Upper lobe of right lung (tissue), 1 donor: Measurements from ENCODE around the gene COPB1. TPM values are rescaled to one million over a fixed set of nuclear protein-coding genes. Genes with fewer than 3 reads are reported as not detected.

Experiments used
- ATAC-seq: fragments of 200-7000 bp; cut with Tn5 transposase; one replicate; pipeline ENCODE4 v1.9.1; 2020; ENCODE audit warnings: mild to moderate bottlenecking, moderate library complexity
- DNase-seq: peaks from one replicate; pipeline ENCODE4 v3.0.0-alpha.2; 2020
- H3K27ac ChIP-seq: fragments of 200-600 bp; one replicate; pipeline ENCODE4 v1.8.0; 2022
- H3K27me3 ChIP-seq: fragments of 200-600 bp; one replicate; pipeline ENCODE4 v1.8.0; 2022; ENCODE audit warnings: mild to moderate bottlenecking
- H3K36me3 ChIP-seq: fragments of 200-600 bp; one replicate; pipeline ENCODE4 v1.8.0; 2022
- H3K4me1 ChIP-seq: fragments of 200-600 bp; one replicate; pipeline ENCODE4 v1.8.0; 2022
- H3K4me3 ChIP-seq: fragments of 200-600 bp; one replicate; pipeline ENCODE4 v1.8.0; 2022; ENCODE audit warnings: mild to moderate bottlenecking
- H3K9me3 ChIP-seq: fragments of 200-600 bp; one replicate; pipeline ENCODE4 v1.8.0; 2022
- intact Hi-C: fragments of 100-400 bp; cut with DNase I; formaldehyde crosslinking; loops from one replicate; pipeline ENCODE4 v1.11.0; 2022
- long read RNA-seq: library from polyadenylated mRNA; unstranded; transcript quantifications from one replicate; pipeline ENCODE4 v2.0.0, GENCODE V29; 2021
- total RNA-seq: library from RNA; stranded (reverse); fragmentation: NEBNext Ultra II Directional; extraction: Animal tissue kit (Norgen Biotek cat#: 25700); gene quantifications from one replicate; pipeline ENCODE4 v1.2.1, GENCODE V29; 2021
- TF ChIP-seq, protein P1 (sequence below): fragments of 200-600 bp; IDR thresholded peaks from one replicate; pipeline ENCODE4 v1.8.0; 2022; ENCODE audit warnings: antibody characterized with exemption
- donor health status: DM: no; HTN: yes; CAD: no; lungs with severe emphysema.

COPB1 gene
- total RNA-seq = 84.5 TPM
- long read RNA-seq, transcript COPB1-202 (22 exons, 3,382 nt) = major isoform, 83 of 135 reads
- long read RNA-seq, partial matches to known transcripts = 3 of 135 reads
- long read RNA-seq, other reads (novel, unspliced or antisense) = 45 of 135 reads

DNA sequence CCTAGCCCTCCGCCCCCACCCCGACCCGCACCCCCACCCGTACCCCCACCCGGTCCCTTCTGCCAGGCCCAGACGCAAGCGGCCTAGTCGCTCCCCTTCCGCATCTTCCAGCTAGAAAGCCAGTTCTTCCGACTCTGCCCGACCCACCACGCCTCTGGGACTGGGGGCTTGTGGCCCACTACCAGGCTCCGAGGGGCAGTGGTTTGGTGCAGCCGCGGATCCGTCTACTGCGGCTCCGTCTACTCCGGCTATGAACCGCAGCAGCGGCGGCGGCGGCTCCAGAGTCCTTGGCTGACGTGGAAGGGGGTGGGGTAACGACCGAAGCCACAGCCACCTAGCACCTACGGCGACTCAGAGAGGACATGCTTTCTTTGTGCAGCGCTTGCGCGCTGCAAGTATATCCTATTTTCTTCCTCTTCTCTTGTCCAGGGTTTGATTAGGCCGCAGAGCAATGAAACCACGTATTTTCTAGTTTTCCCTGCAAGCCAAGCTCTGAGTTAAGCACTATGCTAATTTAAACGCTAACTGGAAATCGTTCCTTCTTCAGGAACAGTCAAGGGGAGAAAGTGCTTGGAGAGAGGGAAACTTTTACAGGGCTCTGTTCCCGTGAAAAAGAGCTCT lies at the start of gene COPB1:
Gene COPB1, minus strand, starts transcription at position 252 of the 621 bp plus-strand sequence. CDS start 883 bp downstream, outside the sequence.
- ATAC-seq = peak; percentile 100
- H3K4me3 ChIP-seq = peak within 1 kb of the TSS; percentile 77
- TF ChIP-seq, protein P1, sequence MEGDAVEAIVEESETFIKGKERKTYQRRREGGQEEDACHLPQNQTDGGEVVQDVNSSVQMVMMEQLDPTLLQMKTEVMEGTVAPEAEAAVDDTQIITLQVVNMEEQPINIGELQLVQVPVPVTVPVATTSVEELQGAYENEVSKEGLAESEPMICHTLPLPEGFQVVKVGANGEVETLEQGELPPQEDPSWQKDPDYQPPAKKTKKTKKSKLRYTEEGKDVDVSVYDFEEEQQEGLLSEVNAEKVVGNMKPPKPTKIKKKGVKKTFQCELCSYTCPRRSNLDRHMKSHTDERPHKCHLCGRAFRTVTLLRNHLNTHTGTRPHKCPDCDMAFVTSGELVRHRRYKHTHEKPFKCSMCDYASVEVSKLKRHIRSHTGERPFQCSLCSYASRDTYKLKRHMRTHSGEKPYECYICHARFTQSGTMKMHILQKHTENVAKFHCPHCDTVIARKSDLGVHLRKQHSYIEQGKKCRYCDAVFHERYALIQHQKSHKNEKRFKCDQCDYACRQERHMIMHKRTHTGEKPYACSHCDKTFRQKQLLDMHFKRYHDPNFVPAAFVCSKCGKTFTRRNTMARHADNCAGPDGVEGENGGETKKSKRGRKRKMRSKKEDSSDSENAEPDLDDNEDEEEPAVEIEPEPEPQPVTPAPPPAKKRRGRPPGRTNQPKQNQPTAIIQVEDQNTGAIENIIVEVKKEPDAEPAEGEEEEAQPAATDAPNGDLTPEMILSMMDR = no peak
- no peaks in the 10 kb centered on the region for H3K9me3 ChIP-seq
- peak within 1 kb of the TSS; percentile 79 for H3K27ac ChIP-seq
- intact Hi-C loops = no loop called here
- no peaks in the 10 kb centered on the region for H3K27me3 ChIP-seq
- H3K36me3 ChIP-seq = peaks cover 51% of the 10 kb centered on the region
- DNase-seq = peak; percentile 95
- peaks cover 13% of the 10 kb centered on the region for H3K4me1 ChIP-seq

- Histone ChIP-seq H3K9me3 (no peaks in the 10 kb centered on the region), H3K27me3 (no peaks in the 10 kb centered on the region), H3K4me1 (peaks cover 1% of the 10 kb centered on the region), H3K27ac (no peak overlapping the region), H3K4me3 (no peak overlapping the region), H3K36me3 (no peaks in the 10 kb centered on the region)
- DNase-seq (no peak), ATAC-seq (no peak)
- TF ChIP-seq, protein P1 = no peak
- intact Hi-C loops = no loop called here
Measured at GRCh38 chr11:14547440-14547839, 47.8 kb upstream of the COPB1 start.

- no peak for DNase-seq
- no peaks in the 10 kb centered on the region for H3K36me3 ChIP-seq
- H3K27me3 ChIP-seq = no peaks in the 10 kb centered on the region
- no peak for ATAC-seq
- H3K4me1 ChIP-seq = peaks cover 7% of the 10 kb centered on the region
- intact Hi-C loops = no loop called here
- no peak overlapping the region for H3K27ac ChIP-seq
- TF ChIP-seq, protein P1 = no peak
- H3K4me3 ChIP-seq = no peak overlapping the region
- H3K9me3 ChIP-seq = no peaks in the 10 kb centered on the region
Measured at GRCh38 chr11:14546672-14547071, 47.1 kb upstream of the COPB1 start.

DNA sequence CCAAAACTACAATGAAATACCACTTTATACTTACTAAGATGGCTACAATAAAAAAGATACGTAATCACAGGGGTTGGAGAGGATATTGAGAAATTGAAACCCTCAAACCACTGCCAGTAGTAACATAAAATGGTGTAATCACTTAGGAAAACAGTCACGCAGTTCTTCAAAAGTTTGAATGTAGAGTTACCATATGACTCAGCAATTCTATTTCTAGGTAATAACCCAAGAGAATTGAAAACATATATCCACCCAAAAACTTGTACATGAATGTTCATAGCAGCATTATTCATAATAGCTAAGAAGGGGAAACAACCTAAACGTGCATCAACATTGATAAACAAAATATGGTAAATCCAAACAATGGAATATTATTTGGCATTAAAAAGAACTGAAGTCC lies 45.0 kb upstream of the COPB1 start:
- intact Hi-C loops = no loop called here

GRCh38 chr11:14543260-14543659 lies 43.6 kb upstream of the COPB1 start:
- TF ChIP-seq, protein P1 = no peak
- DNase-seq = no peak
- intact Hi-C loops = no loop called here
- H3K4me1 ChIP-seq = peaks cover 24% of the 10 kb centered on the region
- H3K36me3 ChIP-seq = no peaks in the 10 kb centered on the region
- no peak overlapping the region for H3K27ac ChIP-seq
- no peaks in the 10 kb centered on the region for H3K27me3 ChIP-seq
- no peaks in the 10 kb centered on the region for H3K9me3 ChIP-seq
- ATAC-seq = no peak
- H3K4me3 ChIP-seq = no peak overlapping the region

More for the DNA sequence above, 45.0 kb upstream of the COPB1 start:
- Histone ChIP-seq H3K4me3 (no peak overlapping the region), H3K36me3 (no peaks in the 10 kb centered on the region), H3K9me3 (no peaks in the 10 kb centered on the region), H3K27ac (no peak overlapping the region), H3K4me1 (peaks cover 18% of the 10 kb centered on the region), H3K27me3 (no peaks in the 10 kb centered on the region)
- DNase-seq = no peak
- peak; percentile 54 for ATAC-seq
- TF ChIP-seq, protein P1 = no peak
